HG03280 (cell line): ENCODE measurements around the gene GINS1.

Experiments used
- ATAC-seq: cut with Tn5 transposase; IDR thresholded peaks from one replicate; pipeline ENCODE4 v1.9.1; 2021; ENCODE audit warnings: mild to moderate bottlenecking, moderate library complexity; ENCODE audit not compliant: unreplicated experiment

Gene GINS1

DNA sequence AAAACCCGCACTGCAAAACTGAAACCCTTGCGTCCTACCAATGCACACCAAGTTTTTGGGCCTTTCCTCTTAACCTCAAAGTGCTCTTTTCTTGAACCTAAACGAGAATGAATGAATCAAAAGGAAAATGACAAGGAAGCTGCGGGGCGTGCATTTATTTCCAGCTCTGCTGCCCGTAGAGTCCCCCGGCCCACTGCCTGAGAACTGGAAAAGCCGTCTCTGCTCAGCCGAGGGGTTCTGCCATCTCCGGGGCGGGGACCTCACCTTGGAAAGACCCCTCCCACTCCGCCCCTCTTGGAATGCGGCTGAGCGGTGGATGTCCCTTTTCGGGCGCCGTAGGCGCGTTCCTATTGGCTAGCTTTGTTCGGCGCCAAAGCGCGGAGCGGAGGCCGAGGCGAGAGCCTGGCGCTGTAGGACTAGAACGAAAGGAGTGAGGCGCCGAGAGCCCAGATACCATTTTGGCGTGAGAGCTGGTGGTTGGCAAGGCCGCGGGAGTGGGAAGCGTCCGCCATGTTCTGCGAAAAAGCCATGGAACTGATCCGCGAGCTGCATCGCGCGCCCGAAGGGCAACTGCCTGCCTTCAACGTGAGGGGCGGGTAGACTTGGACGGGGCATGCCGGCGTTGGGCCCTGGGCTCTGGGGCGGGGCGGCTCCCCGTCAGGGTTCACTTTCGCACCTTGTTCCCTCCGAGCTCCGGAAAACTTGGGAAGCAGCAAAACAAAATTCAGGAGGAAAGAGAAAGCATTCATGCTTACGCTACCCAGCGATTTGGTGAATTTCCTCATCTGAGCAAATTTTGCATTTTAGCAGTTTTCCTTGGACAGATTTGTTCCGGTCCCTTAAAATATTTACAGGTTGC is at the start of gene GINS1:
Gene GINS1 (plus strand): TSS at position 363 of the 859 bp plus-strand sequence. CDS start 148 bp downstream, at position 511.
- peak; percentile 88 for ATAC-seq

GRCh38 chr20:25360631-25361286 is 46.7 kb upstream of the GINS1 start:
- no peak for ATAC-seq

GRCh38 chr20:25361287-25361683 is 46.2 kb upstream of the GINS1 start:
- no peak for ATAC-seq

- no peak for ATAC-seq
Measured at GRCh38 chr20:25364180-25364788, 43.2 kb upstream of the GINS1 start.

GRCh38 chr20:25364879-25365699 is 42.4 kb upstream of the GINS1 start:
- ATAC-seq = no peak

GRCh38 chr20:25368526-25368925 is 38.9 kb upstream of the GINS1 start:
- ATAC-seq = no peak

DNA sequence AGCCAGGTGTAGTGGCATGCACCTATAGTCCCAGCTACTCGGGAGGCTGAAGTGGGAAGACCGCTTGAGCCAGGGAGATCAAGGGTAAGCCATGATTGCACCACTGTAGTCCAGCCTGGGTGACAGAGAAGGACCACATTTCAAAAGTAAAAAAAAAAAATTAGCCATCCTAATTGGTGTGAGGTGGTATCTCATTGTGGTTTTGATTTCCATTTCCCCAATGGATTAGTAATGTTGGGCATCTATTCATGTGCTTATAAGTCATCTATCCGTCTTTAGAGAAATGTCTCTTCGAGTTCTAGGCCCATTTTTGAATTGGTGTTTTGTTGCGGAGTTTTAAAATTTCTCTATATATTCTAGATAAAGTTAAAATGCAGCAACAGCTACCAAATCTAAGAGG is 38.5 kb upstream of the GINS1 start:
- ATAC-seq = no peak

DNA sequence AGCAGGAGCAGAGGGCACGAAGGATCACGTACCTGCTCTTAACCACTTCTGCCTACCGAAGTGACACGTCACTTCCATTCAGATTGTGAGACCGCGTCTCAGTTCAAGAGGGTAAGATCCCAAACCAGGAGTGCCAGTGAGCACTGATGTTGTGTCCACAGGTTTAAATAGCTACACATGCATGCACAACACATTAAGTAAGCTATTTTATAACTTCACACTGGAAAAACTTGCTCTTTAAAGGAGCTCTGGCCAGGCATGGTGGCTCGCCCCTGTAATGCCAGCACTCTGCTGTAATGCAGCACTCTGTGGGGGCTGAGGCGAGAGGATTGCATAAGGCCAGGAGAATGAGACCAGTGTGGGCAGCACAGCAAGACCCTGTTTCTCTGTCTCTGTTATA is 37.9 kb upstream of the GINS1 start:
- ATAC-seq = no peak

DNA sequence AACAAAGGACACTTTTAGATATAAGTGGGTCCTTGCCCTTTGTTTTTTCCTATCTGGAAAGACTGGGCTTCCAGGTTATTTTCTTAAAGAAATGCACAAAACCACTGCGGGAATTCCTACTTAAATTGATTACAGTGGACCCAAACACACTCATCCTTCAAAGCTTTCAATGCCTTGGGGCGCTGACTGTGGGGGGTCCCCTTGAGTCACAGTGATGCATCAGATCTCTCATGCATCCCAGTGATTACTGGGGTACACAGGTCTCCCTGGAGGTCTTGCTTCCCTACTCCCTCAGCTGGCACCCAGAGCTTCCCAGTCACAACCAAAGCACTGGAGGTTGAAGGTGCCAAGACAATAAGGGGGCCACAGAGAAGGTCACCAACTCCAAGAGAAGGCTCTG is 37.5 kb upstream of the GINS1 start:
- no peak for ATAC-seq

DNA sequence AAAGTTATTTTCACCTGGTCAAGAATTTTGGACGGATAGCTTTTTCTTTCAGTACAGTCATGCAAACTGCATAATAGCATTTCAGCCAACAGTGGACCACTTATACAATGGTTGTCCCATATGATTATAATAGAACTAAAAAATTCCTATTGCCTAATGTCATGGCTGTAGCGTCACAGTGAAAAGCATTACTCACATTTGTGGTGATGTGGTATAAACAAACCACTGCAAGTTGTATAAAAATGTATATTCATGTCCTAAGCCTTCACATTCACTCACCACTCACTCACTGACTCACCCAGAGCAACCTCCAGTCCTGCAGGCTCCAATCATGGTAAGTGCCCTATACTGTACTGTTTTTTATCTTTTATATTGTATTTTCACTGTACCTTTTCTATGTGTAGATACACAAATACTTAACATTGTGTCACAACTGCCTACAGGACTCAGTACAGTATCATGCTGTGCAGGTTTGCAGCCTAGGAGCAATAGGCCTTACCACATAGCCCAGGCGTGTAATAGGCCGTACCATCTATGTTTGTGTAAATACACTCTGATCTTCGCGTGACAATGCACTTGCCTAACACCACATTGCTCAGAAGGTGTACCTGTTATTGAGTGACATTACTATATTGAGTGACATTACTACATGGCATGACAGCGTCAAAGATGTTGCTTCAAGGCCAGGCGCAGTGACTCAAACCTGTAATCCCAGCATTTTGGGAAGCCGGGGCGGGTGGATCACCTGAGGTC is 34.7 kb upstream of the GINS1 start:
- no peak for ATAC-seq

DNA sequence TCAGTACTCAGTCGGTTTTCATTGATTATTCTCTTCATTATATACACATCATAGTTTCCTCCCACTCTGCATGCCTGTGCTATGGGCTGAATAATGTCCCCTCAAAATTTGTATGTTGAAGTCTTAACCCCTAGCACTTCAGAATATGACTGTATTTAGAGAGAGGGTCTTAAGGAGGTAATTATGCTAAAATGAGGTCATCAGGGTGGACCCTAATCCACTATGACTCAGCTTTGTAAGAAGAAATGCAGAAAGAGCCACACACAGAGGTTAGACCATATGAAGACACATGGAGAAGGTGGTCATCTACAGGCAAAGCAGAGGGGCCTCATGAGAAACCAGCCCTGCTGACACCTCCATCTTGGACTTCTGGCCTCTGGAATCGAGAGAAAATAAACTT is 32.6 kb upstream of the GINS1 start:
- ATAC-seq = no peak

GRCh38 chr20:25376236-25376635 is 31.2 kb upstream of the GINS1 start:
- no peak for ATAC-seq

DNA sequence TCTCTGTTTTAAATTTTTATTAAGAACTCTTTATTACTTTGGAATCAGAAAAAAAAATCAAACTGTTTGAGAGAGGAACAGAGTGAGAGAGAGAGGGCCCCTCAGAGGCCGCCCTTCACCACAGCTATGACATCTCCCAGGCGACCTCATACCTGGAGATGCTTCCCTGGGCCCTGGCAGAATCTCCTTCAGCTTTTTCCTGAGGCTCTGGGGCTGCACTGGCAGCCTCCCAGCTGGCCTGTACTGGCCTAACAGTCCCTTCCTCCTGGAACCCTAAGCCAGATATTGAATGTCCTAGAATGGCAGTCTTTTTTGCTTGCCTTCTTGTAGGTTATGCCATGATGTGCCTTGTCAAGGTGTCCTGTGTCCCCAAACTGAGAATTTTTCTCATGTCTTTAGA is 30.6 kb upstream of the GINS1 start:
- ATAC-seq = no peak

DNA sequence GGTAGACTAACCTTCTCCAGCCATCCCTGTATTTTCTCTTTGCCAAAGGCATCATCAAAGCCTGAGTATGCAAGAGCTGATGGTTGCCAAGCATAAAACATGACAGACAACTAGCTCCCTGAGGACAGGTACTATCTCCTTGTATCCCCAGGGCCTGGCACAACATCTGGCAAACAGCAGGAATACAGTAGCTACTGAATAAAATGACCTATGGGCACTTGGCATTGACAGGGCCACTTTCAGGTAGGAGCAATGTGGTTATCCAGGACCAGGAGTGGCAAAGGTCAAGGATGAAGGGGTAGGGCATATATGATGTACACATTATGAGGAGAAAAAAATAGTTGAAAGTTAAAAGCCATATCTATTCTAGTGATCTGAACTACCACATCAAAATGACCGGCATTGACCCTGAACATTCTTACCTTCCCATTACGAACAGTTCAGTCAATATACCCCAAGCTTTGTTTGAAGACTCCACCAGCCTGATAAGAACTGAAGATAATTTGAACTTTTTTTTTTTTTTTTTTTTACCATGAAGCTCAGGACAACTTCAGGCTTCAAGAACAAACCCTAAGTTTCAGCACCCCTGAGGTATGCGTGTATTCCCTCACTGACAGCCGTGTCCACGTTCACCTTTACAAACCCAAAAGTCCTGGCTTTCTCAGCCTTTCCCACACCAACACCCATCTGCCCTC is 29.1 kb upstream of the GINS1 start:
- ATAC-seq = no peak

DNA sequence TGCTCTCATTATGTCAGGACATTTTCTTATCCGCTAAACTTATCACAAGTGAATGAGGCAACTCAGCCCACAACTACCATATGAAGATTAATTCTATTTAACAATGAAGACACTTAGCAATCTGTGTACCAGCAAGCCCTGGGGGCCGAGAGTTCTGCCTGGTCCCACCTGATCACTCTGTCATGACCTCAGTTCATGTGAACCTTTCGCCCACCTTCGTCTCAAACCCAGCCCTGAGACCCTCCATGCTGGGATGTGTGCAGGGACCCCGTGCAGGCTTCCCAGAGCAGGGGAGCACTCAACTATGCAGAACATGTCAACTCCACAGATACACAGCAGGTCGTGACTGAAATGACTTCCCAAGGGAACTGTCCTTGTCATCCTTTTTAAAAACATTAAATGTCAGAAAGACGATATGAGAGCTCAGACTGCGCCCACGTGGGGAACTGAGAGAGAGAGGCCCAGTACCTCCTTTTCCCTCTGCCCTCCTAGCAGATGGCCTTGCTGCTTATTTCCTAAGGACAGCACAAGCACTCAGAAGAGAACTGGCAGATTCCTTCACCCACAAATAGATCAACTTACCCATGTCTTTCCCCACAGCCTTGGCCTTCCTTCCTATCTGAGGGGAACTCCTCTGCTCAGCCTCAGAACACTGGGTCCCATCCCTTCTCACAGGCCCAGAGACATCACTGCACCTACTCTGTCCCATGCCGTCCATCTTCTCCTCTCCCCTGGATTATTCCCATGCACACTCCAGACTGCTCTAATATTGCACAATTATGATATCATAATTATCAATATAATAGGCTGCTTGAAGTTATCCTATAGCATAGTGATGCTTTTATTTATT is 28.4 kb upstream of the GINS1 start:
- ATAC-seq = no peak

GRCh38 chr20:25380945-25381614 is 26.4 kb upstream of the GINS1 start:
- ATAC-seq = no peak

DNA sequence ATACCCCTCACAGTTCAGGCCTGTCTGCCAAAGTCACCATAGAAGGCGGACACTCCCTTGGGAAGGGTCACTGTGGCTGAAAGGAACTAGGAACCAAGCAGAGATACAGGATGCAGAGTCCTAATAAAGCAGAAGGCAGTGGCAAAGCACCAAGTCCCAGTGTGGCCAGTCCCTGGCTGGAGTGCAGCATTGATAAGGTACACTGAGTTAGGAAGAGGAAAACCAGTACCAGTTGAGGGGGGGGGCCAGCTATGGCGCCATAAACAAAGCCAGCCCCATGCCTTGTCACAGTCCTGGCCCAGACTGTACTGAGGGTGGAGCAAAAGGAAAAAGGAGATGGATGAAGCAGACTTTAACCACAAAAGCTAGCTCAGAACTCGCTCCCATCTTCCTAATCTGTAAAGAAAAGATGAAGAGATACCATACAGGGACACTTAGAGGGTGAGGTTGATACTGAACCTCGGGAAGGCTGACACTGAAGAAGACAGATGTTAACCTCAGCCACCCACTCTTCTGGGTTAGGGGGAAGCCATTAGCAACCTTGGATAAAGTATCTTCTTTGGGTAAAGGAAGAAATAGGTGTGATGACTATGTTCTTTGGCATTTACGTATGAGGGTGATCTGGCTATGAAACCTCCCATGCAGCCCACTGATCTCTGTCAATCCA is 24.6 kb upstream of the GINS1 start:
- ATAC-seq = no peak

GRCh38 chr20:25389401-25389857 is 18.0 kb upstream of the GINS1 start:
- ATAC-seq = no peak
